Measurements from ENCODE around the gene CNTN5. TPM values are rescaled to one million over a fixed set of nuclear protein-coding genes. Genes with fewer than 3 reads are reported as not detected.

Gene CNTN5
- total RNA-seq, 1 donor from 2014 or later: not detected

- H3K4me1 Mint-ChIP-seq (ENCODE audit: low read depth): no peaks in the 10 kb centered on the region
- no peaks in the 10 kb centered on the region for H3K36me3 Mint-ChIP-seq (ENCODE audit: low read depth)
- peaks cover 26% of the 10 kb centered on the region for H3K9me3 Mint-ChIP-seq
- H3K27me3 Mint-ChIP-seq (ENCODE audit: low read depth): no peaks in the 10 kb centered on the region
- no peak overlapping the region for H3K27ac Mint-ChIP-seq
- intact Hi-C loops (cut with micrococcal nuclease): no loop called here
- no peak for DNase-seq (ENCODE audit: low spot score)
- H3K4me3 Mint-ChIP-seq (ENCODE audit: low read depth): no peak overlapping the region
These were observed 983.8 kb downstream of the CNTN5 start for GRCh38 chr11:100004541-100004940.

DNA sequence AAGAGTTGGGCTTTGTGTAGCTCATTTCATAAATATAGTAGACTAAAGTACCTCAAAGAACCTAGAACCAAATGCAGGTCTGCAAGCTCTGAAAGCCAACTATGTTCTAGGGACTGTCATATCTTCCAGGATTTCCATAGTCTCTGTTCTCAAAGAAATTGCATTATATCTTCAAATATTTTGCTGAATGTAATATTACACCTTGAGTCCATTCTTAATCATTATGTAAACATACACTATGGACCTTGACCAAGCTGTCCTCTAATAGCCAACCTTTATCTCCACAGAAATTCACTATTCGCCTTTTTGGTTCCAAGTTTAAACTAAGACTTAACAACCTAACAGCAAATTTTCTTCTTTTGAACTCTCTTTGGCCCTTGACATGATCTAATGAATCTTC, 987.7 kb downstream of the CNTN5 start:
- intact Hi-C loops (cut with micrococcal nuclease): no loop called here
- H3K4me3 Mint-ChIP-seq (ENCODE audit: low read depth): no peak overlapping the region
- no peaks in the 10 kb centered on the region for H3K27me3 Mint-ChIP-seq (ENCODE audit: low read depth)
- DNase-seq (ENCODE audit: low spot score): no peak
- H3K9me3 Mint-ChIP-seq: peaks cover 30% of the 10 kb centered on the region
- no peaks in the 10 kb centered on the region for H3K4me1 Mint-ChIP-seq (ENCODE audit: low read depth)
- H3K27ac Mint-ChIP-seq: no peak overlapping the region
- H3K36me3 Mint-ChIP-seq (ENCODE audit: low read depth): no peaks in the 10 kb centered on the region

DNA sequence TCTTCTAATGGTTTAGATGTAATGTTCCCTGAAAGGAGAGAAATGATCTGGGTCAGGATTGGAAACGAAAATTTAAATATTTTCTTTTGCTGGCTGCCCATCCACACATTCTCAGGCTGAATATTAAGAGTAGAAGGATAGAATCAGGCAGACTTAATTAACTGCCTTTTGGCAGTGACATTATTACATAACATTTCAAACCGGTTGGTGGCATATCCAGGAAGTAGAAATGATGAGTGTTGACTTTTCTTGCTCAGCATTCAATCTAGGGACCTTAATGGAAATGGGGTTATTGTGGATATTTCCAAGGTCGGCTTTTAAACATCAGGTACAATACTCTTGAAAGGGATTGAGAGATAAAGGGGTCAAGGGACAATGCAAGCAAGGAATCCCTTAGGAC, 989.0 kb downstream of the CNTN5 start:
- no peak for DNase-seq (ENCODE audit: low spot score)
- intact Hi-C loops (cut with micrococcal nuclease): no loop called here
- peaks cover 31% of the 10 kb centered on the region for H3K9me3 Mint-ChIP-seq
- no peak overlapping the region for H3K27ac Mint-ChIP-seq
- no peaks in the 10 kb centered on the region for H3K36me3 Mint-ChIP-seq (ENCODE audit: low read depth)
- no peak overlapping the region for H3K4me3 Mint-ChIP-seq (ENCODE audit: low read depth)
- H3K4me1 Mint-ChIP-seq (ENCODE audit: low read depth): no peaks in the 10 kb centered on the region
- no peaks in the 10 kb centered on the region for H3K27me3 Mint-ChIP-seq (ENCODE audit: low read depth)

DNA sequence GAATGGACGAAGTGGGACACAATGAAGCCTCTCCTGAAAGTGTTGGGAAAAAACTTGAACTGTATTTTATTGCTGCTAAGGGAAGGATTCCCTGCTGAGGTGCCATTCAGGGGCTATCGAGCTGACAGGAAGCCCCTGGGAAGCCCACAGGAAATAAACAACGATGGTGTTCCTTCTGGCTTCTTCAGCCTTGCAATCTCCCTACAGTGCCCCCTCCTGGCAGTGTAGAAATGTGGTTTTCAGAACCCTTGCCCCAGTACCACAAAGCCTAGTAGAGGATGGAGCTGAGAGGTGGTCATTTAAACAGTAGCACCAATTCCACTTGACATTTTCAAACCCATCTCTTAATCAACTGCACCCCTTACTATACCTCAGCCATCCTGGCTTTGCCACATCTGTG, 989.6 kb downstream of the CNTN5 start:
- Mint-ChIP-seq H3K9me3 (peaks cover 35% of the 10 kb centered on the region), H3K4me3 (ENCODE audit: low read depth) (no peak overlapping the region), H3K36me3 (ENCODE audit: low read depth) (no peaks in the 10 kb centered on the region), H3K27ac (no peak overlapping the region), H3K27me3 (ENCODE audit: low read depth) (no peaks in the 10 kb centered on the region), H3K4me1 (ENCODE audit: low read depth) (no peaks in the 10 kb centered on the region)
- DNase-seq (ENCODE audit: low spot score): no peak
- intact Hi-C loops (cut with micrococcal nuclease): no loop called here

GRCh38 chr11:100011697-100012096, 990.9 kb downstream of the CNTN5 start:
- peaks cover 31% of the 10 kb centered on the region for H3K9me3 Mint-ChIP-seq
- H3K4me3 Mint-ChIP-seq (ENCODE audit: low read depth): no peak overlapping the region
- no peaks in the 10 kb centered on the region for H3K27me3 Mint-ChIP-seq (ENCODE audit: low read depth)
- intact Hi-C loops (cut with micrococcal nuclease): no loop called here
- H3K36me3 Mint-ChIP-seq (ENCODE audit: low read depth): no peaks in the 10 kb centered on the region
- H3K27ac Mint-ChIP-seq: no peak overlapping the region
- no peaks in the 10 kb centered on the region for H3K4me1 Mint-ChIP-seq (ENCODE audit: low read depth)
- DNase-seq (ENCODE audit: low spot score): no peak

DNA sequence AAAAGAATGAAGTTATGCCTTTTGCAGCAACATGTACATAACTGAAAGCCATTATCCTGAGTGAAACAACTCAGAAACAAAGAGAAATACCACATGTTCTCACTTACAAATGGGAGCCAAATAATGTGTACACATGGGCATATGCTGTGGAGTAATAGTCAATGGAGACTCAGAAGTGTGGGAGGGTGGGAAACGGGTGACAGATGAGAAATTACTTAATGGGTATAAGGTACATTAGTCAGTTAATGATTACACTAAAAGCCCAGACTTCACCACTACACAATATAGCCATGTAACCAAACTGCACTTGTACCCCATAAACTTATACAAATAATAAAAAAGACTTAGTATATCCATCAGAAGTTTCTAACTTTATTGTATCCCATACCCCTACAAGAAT, 992.3 kb downstream of the CNTN5 start:
- no peaks in the 10 kb centered on the region for H3K27me3 Mint-ChIP-seq (ENCODE audit: low read depth)
- H3K36me3 Mint-ChIP-seq (ENCODE audit: low read depth): no peaks in the 10 kb centered on the region
- peaks cover 26% of the 10 kb centered on the region for H3K9me3 Mint-ChIP-seq
- no peak overlapping the region for H3K4me3 Mint-ChIP-seq (ENCODE audit: low read depth)
- H3K27ac Mint-ChIP-seq: no peak overlapping the region
- intact Hi-C loops (cut with micrococcal nuclease): no loop called here
- no peaks in the 10 kb centered on the region for H3K4me1 Mint-ChIP-seq (ENCODE audit: low read depth)
- no peak for DNase-seq (ENCODE audit: low spot score)

DNA sequence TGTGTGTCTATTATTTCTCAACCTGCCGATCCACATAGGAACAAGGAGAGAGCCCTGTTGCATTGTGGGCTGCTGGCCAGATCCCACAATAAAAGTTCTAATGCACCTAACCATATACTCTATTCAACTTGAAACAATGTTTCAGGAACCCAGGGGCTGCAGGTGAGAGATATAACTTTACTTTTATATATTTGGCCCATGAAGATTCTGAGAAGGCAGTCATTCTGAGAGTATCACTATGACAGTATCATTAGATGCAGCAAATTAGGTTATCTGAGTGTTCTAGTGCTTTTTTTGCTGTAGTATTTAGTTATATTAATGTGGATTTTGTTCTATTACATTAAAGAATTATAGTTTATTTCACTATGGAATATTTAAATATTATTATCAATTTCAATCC, 1011.2 kb downstream of the CNTN5 start:
- intact Hi-C loops (cut with micrococcal nuclease): no loop called here
- H3K27ac Mint-ChIP-seq: no peak overlapping the region

GRCh38 chr11:100061006-100061405, 1040.3 kb downstream of the CNTN5 start:
- Mint-ChIP-seq H3K9me3 (peaks cover 34% of the 10 kb centered on the region), H3K36me3 (ENCODE audit: low read depth) (no peaks in the 10 kb centered on the region), H3K27me3 (ENCODE audit: low read depth) (no peaks in the 10 kb centered on the region), H3K27ac (no peak overlapping the region), H3K4me3 (ENCODE audit: low read depth) (no peak overlapping the region), H3K4me1 (ENCODE audit: low read depth) (no peaks in the 10 kb centered on the region)
- DNase-seq (ENCODE audit: low spot score): no peak
- intact Hi-C loops (cut with micrococcal nuclease): no loop called here

More for the DNA sequence above, 1011.2 kb downstream of the CNTN5 start:
- H3K36me3 Mint-ChIP-seq (ENCODE audit: low read depth): no peaks in the 10 kb centered on the region
- peaks cover 36% of the 10 kb centered on the region for H3K9me3 Mint-ChIP-seq
- no peaks in the 10 kb centered on the region for H3K27me3 Mint-ChIP-seq (ENCODE audit: low read depth)
- DNase-seq (ENCODE audit: low spot score): no peak
- no peak overlapping the region for H3K4me3 Mint-ChIP-seq (ENCODE audit: low read depth)
- no peaks in the 10 kb centered on the region for H3K4me1 Mint-ChIP-seq (ENCODE audit: low read depth)

- H3K36me3 Mint-ChIP-seq (ENCODE audit: low read depth): no peaks in the 10 kb centered on the region
- no peak for DNase-seq (ENCODE audit: low spot score)
- H3K27ac Mint-ChIP-seq: no peak overlapping the region
- no peaks in the 10 kb centered on the region for H3K4me1 Mint-ChIP-seq (ENCODE audit: low read depth)
- no peak overlapping the region for H3K4me3 Mint-ChIP-seq (ENCODE audit: low read depth)
- H3K27me3 Mint-ChIP-seq (ENCODE audit: low read depth): no peaks in the 10 kb centered on the region
- H3K9me3 Mint-ChIP-seq: peaks cover 34% of the 10 kb centered on the region
- intact Hi-C loops (cut with micrococcal nuclease): no loop called here
These were observed 1045.7 kb downstream of the CNTN5 start for GRCh38 chr11:100066399-100066798.

GRCh38 chr11:100068116-100068515, 1047.4 kb downstream of the CNTN5 start:
- no peak for DNase-seq (ENCODE audit: low spot score)
- Mint-ChIP-seq H3K4me1 (ENCODE audit: low read depth) (no peaks in the 10 kb centered on the region), H3K4me3 (ENCODE audit: low read depth) (no peak overlapping the region), H3K9me3 (peaks cover 37% of the 10 kb centered on the region), H3K27me3 (ENCODE audit: low read depth) (no peaks in the 10 kb centered on the region), H3K27ac (no peak overlapping the region), H3K36me3 (ENCODE audit: low read depth) (no peaks in the 10 kb centered on the region)
- intact Hi-C loops (cut with micrococcal nuclease): no loop called here

GRCh38 chr11:100072131-100072530, 1051.4 kb downstream of the CNTN5 start:
- intact Hi-C loops (cut with micrococcal nuclease): no loop called here
- Mint-ChIP-seq H3K9me3 (peaks cover 30% of the 10 kb centered on the region), H3K4me1 (ENCODE audit: low read depth) (no peaks in the 10 kb centered on the region), H3K27ac (no peak overlapping the region), H3K4me3 (ENCODE audit: low read depth) (no peak overlapping the region), H3K27me3 (ENCODE audit: low read depth) (no peaks in the 10 kb centered on the region), H3K36me3 (ENCODE audit: low read depth) (no peaks in the 10 kb centered on the region)
- DNase-seq (ENCODE audit: low spot score): no peak

DNA sequence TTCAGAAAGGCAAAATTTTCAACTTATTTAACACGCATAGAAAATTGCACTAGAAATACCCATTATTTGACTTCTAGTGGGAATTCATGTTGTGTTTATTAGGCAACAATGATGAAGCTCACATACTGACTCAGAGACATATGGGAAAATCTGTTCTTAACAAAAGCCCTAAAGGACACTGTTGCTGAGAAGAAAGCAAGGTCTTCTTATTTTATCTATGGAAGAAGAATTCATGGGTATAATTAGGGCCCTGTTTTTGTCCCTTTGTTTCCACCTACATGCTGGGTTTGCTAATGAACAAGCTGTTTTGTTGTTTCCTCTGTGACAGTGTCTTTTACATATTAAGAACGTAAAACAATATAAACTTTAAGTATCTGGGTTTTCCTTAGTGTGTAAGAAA, 1059.6 kb downstream of the CNTN5 start:
- H3K9me3 Mint-ChIP-seq: peaks cover 40% of the 10 kb centered on the region
- H3K4me1 Mint-ChIP-seq (ENCODE audit: low read depth): no peaks in the 10 kb centered on the region
- DNase-seq (ENCODE audit: low spot score): no peak
- H3K36me3 Mint-ChIP-seq (ENCODE audit: low read depth): no peaks in the 10 kb centered on the region
- no peak overlapping the region for H3K4me3 Mint-ChIP-seq (ENCODE audit: low read depth)
- no peak overlapping the region for H3K27ac Mint-ChIP-seq
- no peaks in the 10 kb centered on the region for H3K27me3 Mint-ChIP-seq (ENCODE audit: low read depth)
- intact Hi-C loops (cut with micrococcal nuclease): no loop called here

- peaks cover 39% of the 10 kb centered on the region for H3K9me3 Mint-ChIP-seq
- H3K27me3 Mint-ChIP-seq (ENCODE audit: low read depth): no peaks in the 10 kb centered on the region
- no peak overlapping the region for H3K4me3 Mint-ChIP-seq (ENCODE audit: low read depth)
- no peak overlapping the region for H3K27ac Mint-ChIP-seq
- no peaks in the 10 kb centered on the region for H3K4me1 Mint-ChIP-seq (ENCODE audit: low read depth)
- no peaks in the 10 kb centered on the region for H3K36me3 Mint-ChIP-seq (ENCODE audit: low read depth)
- intact Hi-C loops (cut with micrococcal nuclease): no loop called here
- no peak for DNase-seq (ENCODE audit: low spot score)
These were observed 1060.1 kb downstream of the CNTN5 start for GRCh38 chr11:100080821-100081220.

DNA sequence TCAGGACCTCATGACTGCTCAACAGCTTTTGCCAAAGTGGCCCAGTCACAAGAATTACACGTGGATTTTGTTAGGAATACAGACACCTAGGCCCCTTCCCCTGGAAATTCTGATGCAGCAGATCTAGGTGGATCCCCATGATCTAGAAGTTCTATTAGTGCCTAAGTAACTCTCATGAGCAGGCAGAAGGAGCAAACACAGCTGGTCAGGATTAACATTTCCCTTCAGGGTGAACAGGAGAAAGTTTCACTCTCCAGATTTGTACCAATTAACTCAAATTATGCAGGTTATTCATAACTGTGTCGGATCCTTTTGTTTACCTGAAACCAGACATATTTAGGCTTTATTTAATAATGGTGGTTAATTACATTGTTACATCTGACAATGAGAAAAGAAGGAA, 1072.9 kb downstream of the CNTN5 start:
- H3K4me3 Mint-ChIP-seq (ENCODE audit: low read depth): no peak overlapping the region
- DNase-seq (ENCODE audit: low spot score): no peak
- H3K4me1 Mint-ChIP-seq (ENCODE audit: low read depth): no peaks in the 10 kb centered on the region
- no peak overlapping the region for H3K27ac Mint-ChIP-seq
- intact Hi-C loops (cut with micrococcal nuclease): no loop called here
- peaks cover 47% of the 10 kb centered on the region for H3K9me3 Mint-ChIP-seq
- no peaks in the 10 kb centered on the region for H3K27me3 Mint-ChIP-seq (ENCODE audit: low read depth)
- H3K36me3 Mint-ChIP-seq (ENCODE audit: low read depth): no peaks in the 10 kb centered on the region
